ENCODE results near the gene CNOT6.

DNA sequence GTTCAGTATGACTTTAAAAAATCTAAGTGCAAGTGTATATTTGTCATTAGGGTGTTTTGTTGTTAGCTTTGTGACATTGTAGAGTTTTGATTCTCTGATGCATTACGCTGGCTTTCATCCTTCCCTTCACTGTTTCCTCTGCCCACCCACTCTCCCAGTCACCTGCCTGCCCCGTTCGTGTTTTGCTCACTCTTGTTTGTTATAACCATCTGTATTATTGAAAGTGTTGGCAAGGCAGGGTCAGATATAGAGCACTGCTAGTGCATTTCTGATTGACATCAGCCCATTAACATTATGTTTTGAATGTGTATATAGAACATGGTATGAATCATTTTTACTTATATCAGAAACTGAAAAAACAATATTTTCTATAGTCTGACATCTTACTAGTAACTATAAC lies 69.8 kb downstream of the CNOT6 start:
- TF ChIP-seq POLR2A (IDR thresholded peaks at IDR 0.05) = no peak
- TF ChIP-seq CTCF (IDR thresholded peaks at IDR 0.05) = no peak

Measured in lower leg skin (tissue), 3 donors.